Measurements from ENCODE around the gene ARL13B.

Gene ARL13B

DNA sequence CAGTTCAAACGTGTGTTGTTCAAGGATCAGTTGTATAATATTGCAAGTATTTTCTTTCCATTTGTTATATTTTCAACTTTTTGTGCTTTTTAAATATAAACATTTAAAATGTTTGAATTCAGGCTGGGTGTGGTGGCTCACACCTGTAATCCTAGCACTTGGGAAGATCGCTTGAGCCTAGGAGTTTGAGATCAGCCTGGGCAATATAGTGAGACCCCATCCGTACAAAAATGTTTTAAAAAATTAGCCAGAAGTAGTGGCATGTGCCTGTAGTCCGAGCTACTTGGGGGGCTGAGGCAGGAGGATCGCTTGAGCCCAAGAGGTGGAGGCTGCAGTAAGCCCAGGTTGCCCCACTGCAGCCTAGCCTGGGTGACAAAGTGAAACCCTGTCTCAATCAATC, 4.7 kb downstream of the ARL13B start:
- TF ChIP-seq USF1 (IDR thresholded peaks at IDR 0.05) (no peak), NFIC (IDR thresholded peaks at IDR 0.05) (no peak), RAD21 (IDR thresholded peaks at IDR 0.05; ENCODE audit: low read depth) (no peak), TCF12 (IDR thresholded peaks at IDR 0.05; ENCODE audit: low read depth) (no peak), TAF1 (IDR thresholded peaks at IDR 0.05; ENCODE audit: low read depth) (no peak), ZBTB7A (IDR thresholded peaks at IDR 0.05; ENCODE audit: low read depth) (no peak), FOXM1 (IDR thresholded peaks at IDR 0.05; ENCODE audit: borderline replicate concordance, low read depth) (no peak), EP300 (IDR thresholded peaks at IDR 0.05; ENCODE audit: borderline replicate concordance) (no peak), REST (IDR thresholded peaks at IDR 0.05; ENCODE audit: low read depth) (no peak), EGR1 (IDR thresholded peaks at IDR 0.05) (no peak), TEAD4 (IDR thresholded peaks at IDR 0.05) (no peak), CEBPB (IDR thresholded peaks at IDR 0.05) (no peak), CREB1 (IDR thresholded peaks at IDR 0.05; ENCODE audit: low read depth) (no peak), YY1 (IDR thresholded peaks at IDR 0.05; ENCODE audit: low read depth) (no peak)
- TF ChIP-seq, protein P1, sequence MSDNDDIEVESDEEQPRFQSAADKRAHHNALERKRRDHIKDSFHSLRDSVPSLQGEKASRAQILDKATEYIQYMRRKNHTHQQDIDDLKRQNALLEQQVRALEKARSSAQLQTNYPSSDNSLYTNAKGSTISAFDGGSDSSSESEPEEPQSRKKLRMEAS (IDR thresholded peaks at IDR 0.05): no peak

- TF ChIP-seq NFIC (IDR thresholded peaks at IDR 0.05) (no peak), TEAD4 (IDR thresholded peaks at IDR 0.05) (0 out of 2 replicates have a peak, but pooled peaks have one; percentile 12), USF1 (IDR thresholded peaks at IDR 0.05) (no peak)
These were observed 8.3 kb downstream of the ARL13B start for GRCh38 chr3:93988283-93988682.

DNA sequence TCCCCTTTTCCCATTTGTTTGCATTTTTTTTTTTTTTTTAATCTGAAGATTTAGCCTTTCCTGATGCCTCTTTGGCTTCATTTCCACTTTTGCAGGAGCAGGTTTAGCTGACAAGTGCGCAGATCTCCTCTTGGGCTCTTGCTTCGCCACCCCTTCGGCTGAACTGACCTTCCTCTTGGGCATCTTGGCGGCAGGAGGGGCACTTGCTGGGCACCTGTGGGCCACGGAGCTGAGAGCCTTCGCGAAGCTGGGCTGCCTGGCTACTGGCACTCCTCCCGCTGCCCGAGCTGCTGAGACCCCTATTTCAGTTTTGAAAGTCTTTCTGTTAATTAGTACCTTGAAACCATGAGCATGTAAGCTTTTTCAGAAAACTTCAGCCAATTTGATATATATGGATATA, 8.8 kb downstream of the ARL13B start:
- no peak for TF ChIP-seq CEBPB (IDR thresholded peaks at IDR 0.05)

GRCh38 chr3:93989241-93989640, 9.3 kb downstream of the ARL13B start:
- TF ChIP-seq RAD21 (IDR thresholded peaks at IDR 0.05; ENCODE audit: low read depth): no peak
- TF ChIP-seq TEAD4 (IDR thresholded peaks at IDR 0.05): 0 out of 2 replicates have a peak, but pooled peaks have one; percentile 47

DNA sequence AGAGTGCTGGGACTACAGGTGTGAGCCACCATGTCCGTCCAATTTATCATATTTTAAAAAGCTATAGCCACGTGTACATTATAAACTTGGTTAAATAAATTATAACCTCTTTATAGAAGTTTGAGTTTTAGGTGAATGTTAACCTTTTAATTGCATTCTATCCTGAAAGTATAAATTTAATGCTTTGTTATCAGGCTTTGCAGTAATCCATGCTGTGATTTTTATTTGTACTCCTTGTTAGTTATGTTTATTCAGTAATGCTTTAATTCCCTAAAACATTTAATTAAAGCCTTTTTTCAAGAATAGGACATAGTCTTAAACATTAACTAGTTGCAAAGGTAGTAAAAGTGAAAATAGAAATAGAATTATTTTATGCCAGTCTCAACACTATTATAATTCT, 11.7 kb downstream of the ARL13B start:
- TF ChIP-seq FOXM1 (IDR thresholded peaks at IDR 0.05; ENCODE audit: borderline replicate concordance, low read depth): no peak
- no peak for TF ChIP-seq USF1 (IDR thresholded peaks at IDR 0.05)
- no peak for TF ChIP-seq EGR1 (IDR thresholded peaks at IDR 0.05)
- TF ChIP-seq CEBPB (IDR thresholded peaks at IDR 0.05): no peak
- no peak for TF ChIP-seq EP300 (IDR thresholded peaks at IDR 0.05; ENCODE audit: borderline replicate concordance)
- TF ChIP-seq, protein P1 (IDR thresholded peaks at IDR 0.05): no peak
- TF ChIP-seq TCF12 (IDR thresholded peaks at IDR 0.05; ENCODE audit: low read depth): no peak
- no peak for TF ChIP-seq TAF1 (IDR thresholded peaks at IDR 0.05; ENCODE audit: low read depth)
- no peak for TF ChIP-seq NFIC (IDR thresholded peaks at IDR 0.05)
- no peak for TF ChIP-seq TEAD4 (IDR thresholded peaks at IDR 0.05)
- TF ChIP-seq YY1 (IDR thresholded peaks at IDR 0.05; ENCODE audit: low read depth): no peak
- no peak for TF ChIP-seq ZBTB7A (IDR thresholded peaks at IDR 0.05; ENCODE audit: low read depth)
- no peak for TF ChIP-seq RAD21 (IDR thresholded peaks at IDR 0.05; ENCODE audit: low read depth)
- no peak for TF ChIP-seq CREB1 (IDR thresholded peaks at IDR 0.05; ENCODE audit: low read depth)
- TF ChIP-seq REST (IDR thresholded peaks at IDR 0.05; ENCODE audit: low read depth): no peak

- no peak for TF ChIP-seq NFIC (IDR thresholded peaks at IDR 0.05)
- no peak for TF ChIP-seq TEAD4 (IDR thresholded peaks at IDR 0.05)
- TF ChIP-seq, protein P1 (IDR thresholded peaks at IDR 0.05): no peak
- no peak for TF ChIP-seq FOXM1 (IDR thresholded peaks at IDR 0.05; ENCODE audit: borderline replicate concordance, low read depth)
- TF ChIP-seq RAD21 (IDR thresholded peaks at IDR 0.05; ENCODE audit: low read depth): no peak
- TF ChIP-seq YY1 (IDR thresholded peaks at IDR 0.05; ENCODE audit: low read depth): no peak
- TF ChIP-seq TCF12 (IDR thresholded peaks at IDR 0.05; ENCODE audit: low read depth): no peak
- TF ChIP-seq TAF1 (IDR thresholded peaks at IDR 0.05; ENCODE audit: low read depth): no peak
- no peak for TF ChIP-seq REST (IDR thresholded peaks at IDR 0.05; ENCODE audit: low read depth)
- TF ChIP-seq ZBTB7A (IDR thresholded peaks at IDR 0.05; ENCODE audit: low read depth): no peak
- TF ChIP-seq CREB1 (IDR thresholded peaks at IDR 0.05; ENCODE audit: low read depth): no peak
- no peak for TF ChIP-seq EGR1 (IDR thresholded peaks at IDR 0.05)
- TF ChIP-seq EP300 (IDR thresholded peaks at IDR 0.05; ENCODE audit: borderline replicate concordance): no peak
- TF ChIP-seq USF1 (IDR thresholded peaks at IDR 0.05): no peak
- TF ChIP-seq CEBPB (IDR thresholded peaks at IDR 0.05): no peak
These were observed 12.3 kb downstream of the ARL13B start for GRCh38 chr3:93992207-93992606.

Data from Ishikawa (cell line).